Measurements from ENCODE around the gene SYPL2.

Gene SYPL2

DNA sequence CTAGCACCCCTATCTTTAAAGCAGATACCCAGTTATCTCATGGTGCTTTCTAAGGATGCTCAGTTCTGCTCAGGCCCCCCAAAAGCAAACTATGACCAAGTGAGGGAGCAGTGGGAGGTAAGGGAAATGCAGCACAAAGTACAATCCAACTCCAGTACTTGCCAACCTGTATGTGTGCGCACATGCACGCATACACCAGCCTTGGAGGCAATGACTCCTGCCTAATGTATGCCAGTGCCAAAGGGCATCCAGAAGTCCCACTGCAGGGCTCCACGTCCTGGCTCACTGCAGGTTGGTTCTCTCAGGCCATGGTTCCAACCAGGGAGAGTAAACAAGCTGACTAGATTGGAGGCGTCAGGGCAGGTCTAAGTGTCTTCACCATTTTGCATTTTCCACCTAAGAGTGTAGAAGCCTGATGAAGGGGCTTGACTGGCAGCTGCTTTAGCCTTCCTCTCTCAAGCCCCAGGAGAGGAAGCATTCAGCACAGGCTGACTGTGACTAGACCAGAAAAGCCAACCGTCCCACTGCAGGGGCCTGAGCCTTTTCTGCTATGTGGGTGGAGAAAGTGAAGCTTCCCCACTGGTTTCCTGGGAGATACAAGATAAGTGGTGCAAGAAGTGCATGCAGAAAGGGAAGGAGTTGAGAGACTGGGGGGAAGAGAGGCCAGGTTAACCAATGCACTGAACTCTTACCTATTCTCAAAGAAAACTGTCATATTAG, 35.5 kb downstream of the SYPL2 start:
- Histone ChIP-seq H3K9me3 (no peaks in the 10 kb centered on the region), H3K4me1 (no peaks in the 10 kb centered on the region; the same call in 1 of the 2 replicates), H3K4me3 (ENCODE audit: low read depth, low read length) (no peak overlapping the region), H3K36me3 (no peaks in the 10 kb centered on the region), H3K27me3 (no peaks in the 10 kb centered on the region)
- DNase-seq, result no peak
- TF ChIP-seq, protein P1, sequence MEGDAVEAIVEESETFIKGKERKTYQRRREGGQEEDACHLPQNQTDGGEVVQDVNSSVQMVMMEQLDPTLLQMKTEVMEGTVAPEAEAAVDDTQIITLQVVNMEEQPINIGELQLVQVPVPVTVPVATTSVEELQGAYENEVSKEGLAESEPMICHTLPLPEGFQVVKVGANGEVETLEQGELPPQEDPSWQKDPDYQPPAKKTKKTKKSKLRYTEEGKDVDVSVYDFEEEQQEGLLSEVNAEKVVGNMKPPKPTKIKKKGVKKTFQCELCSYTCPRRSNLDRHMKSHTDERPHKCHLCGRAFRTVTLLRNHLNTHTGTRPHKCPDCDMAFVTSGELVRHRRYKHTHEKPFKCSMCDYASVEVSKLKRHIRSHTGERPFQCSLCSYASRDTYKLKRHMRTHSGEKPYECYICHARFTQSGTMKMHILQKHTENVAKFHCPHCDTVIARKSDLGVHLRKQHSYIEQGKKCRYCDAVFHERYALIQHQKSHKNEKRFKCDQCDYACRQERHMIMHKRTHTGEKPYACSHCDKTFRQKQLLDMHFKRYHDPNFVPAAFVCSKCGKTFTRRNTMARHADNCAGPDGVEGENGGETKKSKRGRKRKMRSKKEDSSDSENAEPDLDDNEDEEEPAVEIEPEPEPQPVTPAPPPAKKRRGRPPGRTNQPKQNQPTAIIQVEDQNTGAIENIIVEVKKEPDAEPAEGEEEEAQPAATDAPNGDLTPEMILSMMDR (IDR thresholded peaks at IDR 0.05; ENCODE audit: low read depth, low read length), result no peak

- TF ChIP-seq, protein P1 (IDR thresholded peaks at IDR 0.05; ENCODE audit: low read depth, low read length), result no peak
- H3K36me3 ChIP-seq, result no peaks in the 10 kb centered on the region
- no peaks in the 10 kb centered on the region for H3K9me3 ChIP-seq
- no peaks in the 10 kb centered on the region; the same call in 1 of the 2 replicates for H3K4me1 ChIP-seq
- no peak overlapping the region for H3K4me3 ChIP-seq (ENCODE audit: low read depth, low read length)
- H3K27me3 ChIP-seq, result no peaks in the 10 kb centered on the region
- DNase-seq, result no peak
Measured at GRCh38 chr1:109502364-109502851, 36.1 kb downstream of the SYPL2 start.

DNA sequence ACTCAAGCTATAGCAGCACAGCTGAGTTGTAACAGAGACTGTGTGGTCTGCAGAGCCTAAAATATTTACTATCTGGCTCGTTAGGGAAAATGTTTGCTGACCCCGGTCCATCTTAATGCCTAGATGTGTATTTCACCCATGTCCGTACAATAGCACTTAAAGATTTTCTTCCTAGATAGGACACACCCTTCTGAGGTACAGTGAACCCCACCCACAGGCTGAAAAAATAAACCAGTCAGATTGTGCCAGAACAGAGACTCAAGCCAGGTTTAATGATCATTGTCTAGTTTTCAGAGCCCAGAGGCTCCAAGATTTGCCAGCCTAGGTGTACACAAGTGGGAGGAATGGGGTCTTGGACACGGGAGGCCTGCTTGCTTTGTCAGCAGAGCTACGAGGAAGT, 37.6 kb downstream of the SYPL2 start:
- no peaks in the 10 kb centered on the region for H3K36me3 ChIP-seq
- H3K4me3 ChIP-seq (ENCODE audit: low read depth, low read length), result no peak overlapping the region
- no peaks in the 10 kb centered on the region for H3K9me3 ChIP-seq
- H3K27me3 ChIP-seq, result no peaks in the 10 kb centered on the region
- no peaks in the 10 kb centered on the region for H3K4me1 ChIP-seq
- TF ChIP-seq, protein P1 (IDR thresholded peaks at IDR 0.05; ENCODE audit: low read depth, low read length), result no peak
- no peak for DNase-seq

GRCh38 chr1:109504974-109505373, 38.6 kb downstream of the SYPL2 start:
- Histone ChIP-seq H3K9me3 (no peaks in the 10 kb centered on the region), H3K36me3 (no peaks in the 10 kb centered on the region), H3K4me1 (no peaks in the 10 kb centered on the region), H3K4me3 (ENCODE audit: low read depth, low read length) (no peak overlapping the region), H3K27me3 (peaks cover 4% of the 10 kb centered on the region; the same call in 1 of the 2 replicates)
- DNase-seq, result no peak
- TF ChIP-seq, protein P1 (IDR thresholded peaks at IDR 0.05; ENCODE audit: low read depth, low read length), result no peak

- H3K4me1 ChIP-seq, result no peaks in the 10 kb centered on the region
- TF ChIP-seq, protein P1 (IDR thresholded peaks at IDR 0.05; ENCODE audit: low read depth, low read length), result no peak
- no peaks in the 10 kb centered on the region for H3K9me3 ChIP-seq
- H3K36me3 ChIP-seq, result no peaks in the 10 kb centered on the region
- DNase-seq, result no peak
- H3K4me3 ChIP-seq (ENCODE audit: low read depth, low read length), result no peak overlapping the region
- H3K27me3 ChIP-seq, result peaks cover 4% of the 10 kb centered on the region; the same call in 1 of the 2 replicates
Measured at GRCh38 chr1:109508001-109508872, 41.9 kb downstream of the SYPL2 start.
